HG02970 (cell line): ENCODE data around the gene KRTAP26-1.

Experiments
- ATAC-seq: cut with Tn5 transposase; IDR thresholded peaks from one replicate; pipeline ENCODE4 v1.9.1; 2021; ENCODE audit warnings: mild to moderate bottlenecking, moderate library complexity, moderate number of reproducible peaks; ENCODE audit not compliant: unreplicated experiment, low FRiP score

The KRTAP26-1 gene, protein sequence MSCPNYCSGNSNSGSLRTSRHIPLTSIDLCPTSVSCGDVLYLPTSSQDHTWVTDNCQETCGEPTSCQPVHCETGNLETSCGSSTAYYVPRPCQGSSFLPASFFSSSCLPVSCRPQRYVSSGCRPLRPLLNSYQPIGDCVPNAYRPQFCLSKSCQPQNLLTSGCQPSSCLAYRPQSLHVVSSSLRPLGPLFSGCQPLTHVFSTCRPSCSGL

GRCh38 chr21:30320215-30320614 lies at the start of gene KRTAP26-1:
Gene KRTAP26-1, minus strand, starts transcription at chr21:30320315. Its CDS starts 280 bp downstream, at chr21:30320035.
- no peak for ATAC-seq

- ATAC-seq: no peak
These were observed 35.8 kb upstream of the KRTAP26-1 start for GRCh38 chr21:30355906-30356305.

DNA sequence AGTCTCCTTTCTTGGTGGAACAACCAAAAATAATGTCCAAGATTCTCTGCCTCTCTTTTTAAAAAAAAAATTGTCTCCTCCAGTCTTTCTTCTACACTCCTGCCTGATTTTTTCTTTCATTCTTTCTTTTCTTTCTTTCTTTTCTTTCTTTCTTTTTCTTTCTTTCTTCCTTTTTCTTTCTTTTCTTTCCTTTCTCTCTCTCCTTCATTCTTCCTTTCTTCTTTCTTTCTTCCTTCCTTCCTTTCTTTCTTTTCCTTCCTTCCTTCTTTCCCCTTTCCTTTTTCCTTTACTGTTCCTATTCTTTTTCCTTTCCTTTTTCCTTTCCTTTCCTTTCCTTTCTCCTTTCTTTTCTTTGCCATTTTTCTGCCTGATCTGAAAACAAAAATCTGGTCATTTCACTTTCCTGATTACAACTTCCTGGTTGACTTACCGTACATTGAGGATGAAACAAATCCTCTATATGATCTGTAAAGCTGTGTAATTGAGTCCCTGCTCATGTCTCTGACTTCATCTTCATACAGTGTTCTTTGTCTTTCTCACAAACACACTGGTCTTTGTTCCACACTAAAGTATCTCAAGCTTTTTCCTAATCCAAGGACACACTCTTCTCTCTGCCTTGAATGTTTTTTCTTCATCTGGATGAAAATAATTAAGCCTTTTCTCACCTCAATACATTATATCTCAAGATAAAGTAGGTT lies 34.3 kb upstream of the KRTAP26-1 start:
- ATAC-seq: no peak

DNA sequence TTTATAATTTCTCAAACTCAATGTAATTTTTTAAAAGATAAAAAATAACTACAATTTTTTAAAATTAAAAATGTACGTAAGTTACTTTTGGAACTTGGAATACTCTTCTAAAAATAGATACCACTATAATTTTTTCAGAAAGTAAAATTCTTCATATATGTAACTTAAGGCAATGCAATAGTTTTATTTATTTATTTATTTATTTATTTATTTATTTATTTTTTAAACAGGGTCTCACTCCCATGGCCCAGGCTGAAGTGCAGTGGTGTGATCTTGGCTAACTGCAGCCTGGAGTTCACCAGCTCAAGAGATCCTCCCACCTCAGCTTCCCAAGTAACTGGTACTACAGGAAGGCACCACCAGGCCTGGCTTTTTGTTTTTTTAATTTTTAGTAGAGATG lies 31.4 kb upstream of the KRTAP26-1 start:
- no peak for ATAC-seq

DNA sequence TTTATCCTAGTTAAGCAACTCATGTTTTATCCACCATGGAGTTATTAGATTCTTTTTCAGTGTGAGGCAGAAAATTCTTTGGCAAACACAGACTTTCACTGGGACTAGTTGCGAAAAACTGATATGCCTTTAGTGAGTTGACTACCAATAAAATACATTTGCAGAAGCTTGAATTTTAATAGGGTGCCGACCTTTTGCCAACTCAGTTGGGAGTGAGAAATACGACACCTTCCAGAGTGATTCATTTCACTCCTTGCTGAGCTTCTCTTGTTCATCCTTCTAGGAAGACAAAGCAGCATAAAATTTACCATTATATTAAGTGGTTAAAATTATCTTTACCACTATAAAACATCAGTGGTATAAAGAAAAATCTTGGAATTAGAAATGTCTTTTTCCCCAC lies 29.5 kb upstream of the KRTAP26-1 start:
- no peak for ATAC-seq

GRCh38 chr21:30348506-30348905 lies 28.4 kb upstream of the KRTAP26-1 start, which contains the start of gene KRTAP23-1:
Gene KRTAP23-1, minus strand, starts transcription at chr21:30348606. Its CDS starts 0 bp downstream, at chr21:30348606.
- ATAC-seq: no peak

DNA sequence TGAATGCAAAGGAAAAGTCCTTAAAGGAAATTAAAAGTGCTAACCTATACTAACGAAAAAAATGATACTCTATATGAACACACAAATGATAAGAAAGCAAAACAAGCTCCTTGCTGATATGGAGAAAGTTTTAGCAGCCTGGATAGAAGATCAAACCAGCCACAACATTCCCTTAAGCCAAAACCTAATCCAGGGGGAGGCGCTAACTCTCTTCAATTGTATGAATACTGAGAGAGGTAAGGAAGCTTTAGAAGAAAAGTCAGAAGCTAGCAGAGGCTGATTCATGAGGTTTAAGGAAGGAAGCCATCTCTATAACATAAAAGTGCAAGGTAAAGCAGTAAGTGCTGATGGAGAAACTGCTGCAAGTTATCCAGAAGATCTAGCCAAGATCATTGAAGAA lies 24.9 kb upstream of the KRTAP26-1 start:
- no peak for ATAC-seq

DNA sequence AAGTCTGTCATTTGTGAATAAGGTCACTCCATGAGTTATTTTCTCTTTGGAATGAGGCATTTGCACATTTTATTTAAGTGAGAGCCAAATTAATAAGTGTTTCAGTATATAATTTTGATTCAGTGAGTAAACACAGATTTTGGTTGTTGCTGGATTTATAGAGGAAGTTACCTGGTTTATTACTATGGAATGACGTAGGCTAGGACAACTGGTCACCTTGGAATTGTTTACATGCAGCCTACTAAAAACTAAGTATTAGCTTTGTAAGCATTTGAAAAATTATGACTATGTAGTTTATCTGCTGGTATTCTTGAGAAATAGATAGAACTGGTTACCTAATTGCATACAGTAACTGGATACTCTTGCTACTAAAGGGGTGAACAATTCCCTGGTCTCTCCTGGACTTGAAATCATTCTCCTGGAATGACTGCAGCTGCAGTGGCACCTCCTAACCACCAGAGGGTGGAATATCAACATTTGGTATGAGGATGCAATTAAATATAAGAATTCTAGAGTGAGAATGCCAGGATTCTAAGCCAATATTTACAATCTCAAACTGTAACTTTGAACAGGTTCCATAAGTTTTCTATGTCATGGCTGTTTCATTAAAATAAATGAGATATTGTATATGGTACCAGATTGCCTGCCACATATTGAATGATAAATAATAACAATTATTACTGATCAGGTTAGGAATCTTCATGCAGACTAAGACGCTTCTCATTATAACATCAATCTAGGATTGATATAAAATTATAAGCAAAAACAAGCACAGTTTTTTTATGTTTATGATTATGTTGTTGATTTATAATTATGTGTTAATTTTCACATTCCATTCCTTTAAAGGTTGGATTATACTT lies 20.8 kb upstream of the KRTAP26-1 start:
- no peak for ATAC-seq

DNA sequence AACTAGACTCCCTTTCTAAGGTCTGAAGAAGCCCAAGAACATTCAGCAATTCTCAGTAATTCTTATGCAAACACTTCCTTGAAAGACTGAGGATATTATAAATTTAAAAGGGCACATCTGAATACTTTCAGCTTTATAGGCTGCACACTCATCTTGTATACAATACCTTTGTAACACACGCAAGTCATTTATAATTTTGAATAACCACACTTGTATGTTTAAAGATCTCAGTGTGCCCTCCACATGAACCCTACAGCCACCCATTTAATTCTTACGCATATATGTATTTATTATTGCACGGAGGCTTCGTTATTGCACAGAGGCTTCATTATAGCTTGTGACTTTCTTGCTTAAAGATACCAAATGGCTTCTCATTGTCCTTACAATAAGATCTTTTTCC lies 18.6 kb upstream of the KRTAP26-1 start:
- no peak for ATAC-seq

DNA sequence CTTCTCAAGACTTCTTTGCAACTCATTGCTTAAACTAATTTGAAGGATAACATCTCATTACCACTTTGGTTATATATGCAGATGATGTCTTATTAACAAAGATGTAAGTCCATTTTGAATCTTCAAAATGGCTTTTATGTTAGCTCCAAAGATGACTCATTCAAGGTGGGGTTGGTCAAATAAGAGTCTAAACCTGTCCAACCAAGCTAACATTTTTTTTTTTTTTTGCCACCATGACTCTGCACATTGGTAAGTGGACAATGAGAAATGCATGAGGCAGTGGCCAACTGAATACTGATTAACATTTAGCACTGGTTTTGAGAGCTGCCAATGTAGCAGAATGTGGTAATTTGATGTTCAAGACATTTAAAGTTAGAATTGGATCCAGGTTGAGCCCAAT lies 17.7 kb upstream of the KRTAP26-1 start:
- ATAC-seq: no peak

DNA sequence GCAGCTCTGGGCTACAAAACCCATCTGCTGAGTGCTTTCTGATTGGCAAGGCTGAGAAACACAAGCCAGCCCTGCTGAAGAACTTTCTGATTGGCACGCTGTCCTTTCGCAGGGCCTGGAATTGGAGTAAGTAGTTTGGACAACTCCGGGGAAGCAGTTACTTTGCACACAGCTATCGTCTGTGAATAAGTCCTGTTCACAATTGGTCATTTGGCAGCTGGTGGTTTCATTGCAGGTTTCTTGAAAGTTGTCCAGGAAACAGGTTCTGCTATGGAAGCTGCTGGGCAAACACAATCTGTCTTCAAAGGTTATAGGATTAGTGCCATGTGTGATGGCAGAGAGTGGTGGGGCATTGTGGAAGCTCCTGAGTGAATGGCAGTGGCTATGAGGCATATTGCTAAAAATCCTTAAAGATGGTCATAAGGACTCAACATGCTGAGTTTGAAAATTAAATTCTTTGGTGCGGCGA lies 17.2 kb upstream of the KRTAP26-1 start, which contains the start of gene KRTAP27-1:
TSS of gene KRTAP27-1 (minus strand) at position 419 of the 469 bp plus-strand sequence. CDS start at position 393, 26 bp downstream.
- ATAC-seq: no peak

- no peak for ATAC-seq
These were observed 16.5 kb upstream of the KRTAP26-1 start for GRCh38 chr21:30336596-30336995.

DNA sequence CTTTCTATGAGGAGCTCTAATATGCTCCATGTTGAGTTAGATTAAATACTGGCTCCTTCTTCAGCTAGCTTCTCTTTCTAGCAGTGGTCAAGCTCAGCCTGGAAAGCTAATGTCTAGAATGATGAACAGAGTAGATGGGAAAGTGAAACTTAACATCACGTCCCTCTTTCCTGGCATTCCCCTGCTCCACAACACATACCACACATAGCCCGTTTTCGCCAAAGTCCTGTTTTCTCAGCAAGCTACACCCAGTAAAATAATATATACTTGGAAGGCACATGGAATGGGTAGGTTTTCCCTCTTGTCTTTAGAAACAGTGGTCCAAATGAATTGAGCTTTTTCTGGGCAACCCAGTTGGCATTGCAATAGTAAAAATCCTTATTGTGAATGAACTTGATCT lies 13.6 kb upstream of the KRTAP26-1 start:
- no peak for ATAC-seq

DNA sequence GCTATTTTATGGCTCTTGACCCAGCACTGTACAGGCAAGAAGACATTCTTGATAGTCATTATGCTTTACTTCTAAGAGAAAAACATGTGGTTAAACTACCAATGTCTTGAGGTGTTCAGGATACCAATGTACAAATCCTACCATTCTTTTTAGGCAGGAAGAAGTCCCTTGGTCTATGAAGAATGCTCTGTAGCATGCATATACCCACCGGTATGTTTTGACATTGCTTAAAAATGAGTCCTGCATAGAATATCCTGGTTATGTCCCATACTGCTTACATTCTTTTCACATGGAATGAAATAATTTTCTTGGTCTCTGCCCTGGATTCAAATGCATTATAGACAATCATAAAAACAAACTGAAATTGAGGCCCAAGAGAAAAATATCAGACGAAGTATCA lies 12.6 kb upstream of the KRTAP26-1 start:
- ATAC-seq: no peak

GRCh38 chr21:30329203-30329875 lies 9.2 kb upstream of the KRTAP26-1 start:
- no peak for ATAC-seq

GRCh38 chr21:30326390-30326789 lies 6.3 kb upstream of the KRTAP26-1 start:
- no peak for ATAC-seq

- ATAC-seq: no peak
These were observed 4.4 kb downstream of the KRTAP26-1 start for GRCh38 chr21:30315701-30316100.

DNA sequence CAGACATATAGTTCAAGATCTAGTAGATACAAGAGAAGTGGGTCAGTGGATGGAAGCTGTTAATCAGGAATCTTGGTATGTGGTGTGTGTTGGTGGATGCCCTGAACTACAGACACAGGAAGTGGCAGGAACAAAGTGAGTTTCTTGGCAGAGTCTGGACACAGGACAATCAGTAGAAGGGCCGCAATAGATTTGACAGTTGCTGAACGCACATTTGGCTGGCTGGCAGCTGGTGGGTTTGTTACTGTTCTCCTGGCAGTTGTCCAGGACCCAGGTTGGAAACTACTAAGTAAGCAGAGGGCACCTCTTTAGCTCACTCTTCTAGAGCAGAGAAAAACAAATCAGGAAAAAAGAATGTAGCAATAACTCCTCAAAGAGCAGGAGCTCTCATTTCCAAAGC lies 13.2 kb downstream of the KRTAP26-1 start:
- no peak for ATAC-seq

DNA sequence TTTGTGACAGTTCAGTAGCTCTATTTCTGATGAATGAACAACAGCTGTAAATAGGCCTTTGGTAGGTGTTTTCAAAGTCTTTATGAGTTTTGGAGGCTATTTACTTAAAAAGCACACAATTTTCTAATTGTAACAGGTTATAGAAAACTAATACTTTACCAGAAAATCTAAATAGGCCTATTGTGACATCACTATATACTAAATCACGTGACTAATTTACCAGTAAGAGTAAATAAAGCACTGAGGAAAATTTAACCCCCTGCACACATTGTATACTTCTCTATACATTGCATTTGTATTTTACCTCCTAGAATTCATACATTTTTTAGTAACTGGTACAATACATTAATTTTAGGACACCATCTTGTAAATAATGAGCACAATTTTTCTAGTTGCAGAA lies 15.0 kb downstream of the KRTAP26-1 start:
- ATAC-seq: no peak

DNA sequence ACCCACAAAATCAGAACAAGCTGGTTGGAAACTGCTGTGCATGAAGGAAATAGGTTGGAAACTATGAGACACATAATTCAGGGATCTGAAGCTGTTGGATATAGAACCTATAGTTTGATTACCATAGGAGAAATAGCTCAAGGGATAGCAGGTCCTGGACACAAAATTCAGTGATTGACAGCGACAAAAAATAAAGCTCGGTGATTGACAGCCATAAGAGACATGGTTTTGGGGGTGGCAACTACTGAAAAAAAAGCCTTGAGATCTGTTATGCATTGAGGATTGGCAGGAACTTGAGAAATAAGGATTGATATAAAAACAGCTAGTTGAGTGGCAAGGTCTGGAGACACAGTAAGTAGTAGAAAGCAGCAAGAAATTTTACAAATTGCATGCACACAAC lies 30.9 kb downstream of the KRTAP26-1 start, which contains the start of gene KRTAP25-1:
TSS of gene KRTAP25-1 (minus strand) at position 300 of the 400 bp plus-strand sequence. CDS start at position 276, 24 bp downstream.
- ATAC-seq: no peak
